ENCODE data around the gene KRTAP4-4.
"Not testable (repeated sequence)": the region's sequence is repeated elsewhere in the genome, so short reads cannot be mapped to it uniquely, and the experiment has no call there.

KRTAP4-4 gene

DNA sequence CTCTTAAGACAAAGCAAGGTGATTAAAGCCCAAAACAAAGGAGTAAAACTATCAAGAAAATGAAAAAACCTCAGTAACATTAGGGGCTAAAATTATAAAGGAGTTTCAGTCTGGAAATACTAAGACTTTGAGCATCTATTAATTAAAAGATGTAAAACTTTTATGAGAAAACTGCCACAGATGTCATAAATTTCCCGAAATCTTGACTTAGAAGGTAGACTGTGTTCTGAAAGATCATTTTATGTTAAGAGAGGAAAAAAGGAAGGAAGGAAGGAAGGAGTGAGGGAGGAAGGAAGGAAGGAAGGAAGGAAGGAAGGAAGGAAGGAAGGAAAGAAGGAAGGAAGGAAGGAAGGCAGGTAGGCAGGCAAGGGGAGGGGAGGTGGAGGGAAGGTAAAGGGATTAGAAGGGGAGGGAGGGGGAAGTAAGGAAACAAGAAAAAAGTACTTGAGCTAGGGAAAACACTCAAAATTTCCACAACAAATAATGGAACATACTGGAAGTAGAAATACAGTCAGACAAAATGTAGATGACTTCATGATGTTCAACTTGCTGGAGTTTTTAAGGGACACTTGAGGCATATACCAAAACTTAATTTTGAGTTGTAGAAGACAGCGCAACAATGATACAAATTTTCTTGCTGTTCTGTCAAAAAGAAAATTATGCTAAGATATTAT lies 12.9 kb downstream of the KRTAP4-4 start:
- no peak for DNase-seq

DNA sequence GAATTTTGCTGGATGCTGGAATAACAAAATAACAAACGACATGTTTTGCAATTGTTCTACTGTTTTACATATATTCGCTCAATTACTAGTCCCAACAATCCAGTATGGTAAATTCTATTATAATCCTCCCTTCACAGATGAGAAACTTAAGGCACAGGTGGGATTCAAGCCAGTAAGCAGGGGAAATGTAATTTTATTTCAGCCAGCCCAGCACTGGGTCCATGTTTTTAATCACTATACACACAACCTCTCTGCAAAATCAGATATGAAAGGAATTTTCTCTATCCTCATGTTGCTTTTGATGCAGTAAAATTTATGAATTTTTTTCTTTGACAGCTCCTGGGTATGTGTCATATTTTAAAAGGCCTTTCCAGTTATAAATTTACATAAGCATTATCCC lies 15.3 kb downstream of the KRTAP4-4 start:
- DNase-seq: no peak

DNA sequence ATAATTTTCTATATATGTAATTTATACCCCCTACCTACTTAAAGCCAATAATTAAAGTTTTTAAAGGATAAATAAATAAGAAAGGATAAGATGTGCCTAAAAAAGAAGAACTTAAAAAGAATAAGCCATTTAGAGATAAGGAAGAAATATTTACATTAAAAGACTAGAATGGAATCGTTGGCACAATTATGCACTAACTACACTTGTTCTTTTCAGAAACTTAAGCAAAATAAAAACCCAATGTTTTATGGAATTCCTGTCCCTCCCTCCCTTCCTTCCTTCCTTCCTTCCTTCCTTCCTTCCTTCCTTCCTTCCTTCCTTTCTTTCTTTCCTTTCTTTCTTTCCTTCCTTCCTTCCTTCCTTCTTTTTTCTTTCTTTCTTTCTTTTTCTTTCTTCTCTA lies 15.7 kb downstream of the KRTAP4-4 start:
- DNase-seq: no peak

DNA sequence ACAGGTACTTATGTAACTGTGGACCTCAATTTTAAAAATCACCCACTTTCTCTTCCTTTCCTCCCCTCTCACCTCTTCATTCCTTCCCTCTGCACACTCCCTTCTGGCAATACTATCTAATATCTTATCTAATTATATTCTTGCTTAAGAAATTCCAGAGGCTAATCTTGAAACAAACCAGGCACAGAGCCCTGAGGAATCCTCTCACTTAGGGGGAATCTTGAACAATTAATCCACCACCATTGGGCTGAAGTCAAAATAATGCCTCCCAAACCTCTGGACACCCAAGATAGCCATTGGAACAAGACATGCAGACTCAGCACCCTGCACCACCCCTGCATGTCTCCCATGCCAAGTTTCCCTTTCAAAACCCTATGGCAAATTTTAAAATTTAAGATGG lies 19.2 kb downstream of the KRTAP4-4 start:
- no peak for DNase-seq

DNA sequence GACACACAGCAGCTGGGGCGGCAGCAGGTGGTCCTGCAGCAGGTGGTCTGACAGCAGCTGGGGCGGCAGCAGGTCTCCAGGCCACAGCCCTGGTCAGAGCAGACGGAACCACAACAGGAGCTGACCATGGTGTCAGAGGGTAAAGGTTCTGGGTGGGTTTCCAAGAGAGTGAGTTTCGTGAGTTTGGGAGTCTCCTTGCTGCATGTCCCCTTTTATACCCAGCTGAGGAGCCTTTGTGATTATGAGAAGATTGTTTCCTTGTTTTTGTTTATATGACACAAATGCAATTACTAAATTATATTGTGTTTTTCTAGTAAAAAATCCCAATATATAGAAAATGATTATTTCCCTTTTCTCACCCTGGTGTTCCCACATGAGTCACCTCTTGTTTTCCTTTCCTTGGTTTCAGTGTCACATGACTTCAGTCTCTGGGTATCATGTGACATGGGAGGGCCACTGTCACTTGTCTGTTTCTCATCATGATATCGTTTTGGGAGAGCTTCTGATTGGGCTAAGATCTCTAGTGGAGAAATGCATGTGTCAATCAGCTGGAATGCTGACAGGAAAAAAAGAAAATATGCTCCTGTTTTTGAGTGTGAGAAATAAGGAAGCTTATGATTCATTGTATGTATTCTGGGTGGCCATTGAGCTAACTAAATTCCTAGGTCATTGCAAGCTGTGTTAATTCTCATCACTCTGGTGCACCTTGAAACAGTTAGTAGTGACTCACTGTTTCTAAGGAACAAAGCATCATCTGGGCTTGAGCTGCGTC lies 20.0 kb downstream of the KRTAP4-4 start, which contains the start of gene KRTAP4-6:
KRTAP4-6 (minus strand) TSS at position 185 of the 772 bp plus-strand sequence; CDS start at position 128, 57 bp downstream.
- DNase-seq: no peak

DNA sequence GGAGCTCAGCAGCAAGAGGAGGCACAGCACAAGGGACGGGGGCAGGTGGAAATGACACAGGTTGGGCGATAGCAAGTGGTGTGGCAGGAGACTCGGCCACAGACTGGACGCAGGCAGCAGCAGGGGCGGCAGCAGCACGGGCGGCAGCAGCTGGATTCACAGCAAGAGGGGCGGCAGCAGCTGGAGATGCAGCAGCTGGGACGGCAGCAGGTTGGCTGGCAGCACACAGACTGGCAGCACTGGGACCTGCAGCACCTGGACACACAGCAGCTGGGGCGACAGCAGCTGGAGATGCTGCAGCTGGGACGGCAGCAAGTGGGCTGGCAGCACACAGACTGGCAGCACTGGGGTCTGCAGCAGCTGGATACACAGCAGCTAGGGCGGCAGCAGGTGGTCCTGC lies 20.7 kb downstream of the KRTAP4-4 start:
- not testable (repeated sequence) for DNase-seq

DNA sequence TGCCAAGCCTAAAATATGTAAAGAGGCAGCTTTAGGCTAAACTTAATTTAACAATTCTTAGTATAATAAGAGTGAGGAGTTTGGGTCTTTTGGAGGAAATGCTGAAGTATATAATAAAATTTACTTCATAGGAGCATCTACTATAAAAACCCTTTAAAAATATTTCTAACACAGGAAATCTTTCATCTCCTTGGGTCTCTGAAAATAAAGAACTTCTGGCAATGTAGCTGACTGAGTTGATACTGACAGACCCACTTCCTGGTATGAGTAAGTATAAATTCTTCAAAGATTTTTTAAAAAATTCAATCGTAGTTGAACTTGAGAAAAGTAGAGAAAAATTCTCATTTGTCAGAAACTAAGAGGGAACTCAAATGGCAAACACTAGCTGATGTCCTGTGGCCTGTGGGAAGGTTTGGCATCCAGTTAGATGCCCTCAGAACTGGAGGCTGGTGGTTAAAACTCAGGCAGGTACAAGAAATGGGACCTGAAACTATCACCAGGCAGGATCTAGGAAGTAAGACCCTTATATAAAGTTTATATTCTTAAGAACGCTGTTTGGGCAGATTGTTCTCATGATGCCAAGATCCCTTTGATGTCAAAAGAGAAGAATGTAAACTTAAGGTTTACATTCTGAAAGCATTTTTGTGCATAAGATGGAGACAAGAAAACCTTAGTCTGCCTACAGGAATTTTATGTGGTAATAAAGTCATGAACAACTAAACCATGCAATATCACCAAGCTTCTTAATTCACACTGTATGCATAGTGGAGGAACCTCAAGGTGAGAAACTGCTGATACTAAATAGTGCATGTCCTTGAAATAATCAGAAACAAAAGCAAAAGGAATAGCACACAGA lies 26.4 kb downstream of the KRTAP4-4 start:
- no peak for DNase-seq

DNA sequence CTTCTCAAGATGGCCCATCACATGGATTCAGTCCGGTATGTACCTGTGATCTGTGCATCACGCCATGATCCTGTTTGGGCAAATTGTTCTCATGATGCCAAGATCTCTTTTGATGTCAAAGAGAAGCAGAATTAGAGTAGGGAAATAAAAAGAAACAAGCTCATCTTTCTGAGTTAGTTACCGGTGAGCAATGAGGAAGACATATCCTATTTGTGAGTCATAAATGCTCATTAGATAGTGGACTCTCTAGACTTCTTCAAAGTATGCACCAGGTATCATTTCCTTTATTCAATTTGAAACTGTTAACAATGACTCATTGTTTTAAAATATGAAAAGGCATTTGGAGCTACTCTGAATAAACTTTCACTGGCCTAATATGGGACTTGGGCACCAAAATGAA lies 28.6 kb downstream of the KRTAP4-4 start:
- DNase-seq: no peak

DNA sequence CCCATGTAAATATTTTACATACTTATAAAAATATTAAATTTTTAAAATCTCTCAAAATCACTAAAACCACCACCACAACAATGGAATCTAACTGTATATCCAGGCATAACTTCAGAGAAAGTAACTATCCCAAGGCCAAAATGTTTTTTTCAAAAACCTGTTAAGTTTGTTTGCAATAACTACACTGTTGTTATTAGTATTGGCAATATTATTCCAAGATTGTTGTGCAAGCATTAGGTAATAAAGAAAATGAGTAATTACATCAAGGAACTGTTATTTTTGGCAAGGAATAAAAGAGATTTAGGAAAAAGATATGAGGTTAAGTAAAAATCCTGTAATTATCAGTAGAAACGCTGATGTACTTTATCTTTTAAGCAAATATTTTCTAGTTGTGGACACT lies 33.2 kb downstream of the KRTAP4-4 start:
- no peak for DNase-seq

DNA sequence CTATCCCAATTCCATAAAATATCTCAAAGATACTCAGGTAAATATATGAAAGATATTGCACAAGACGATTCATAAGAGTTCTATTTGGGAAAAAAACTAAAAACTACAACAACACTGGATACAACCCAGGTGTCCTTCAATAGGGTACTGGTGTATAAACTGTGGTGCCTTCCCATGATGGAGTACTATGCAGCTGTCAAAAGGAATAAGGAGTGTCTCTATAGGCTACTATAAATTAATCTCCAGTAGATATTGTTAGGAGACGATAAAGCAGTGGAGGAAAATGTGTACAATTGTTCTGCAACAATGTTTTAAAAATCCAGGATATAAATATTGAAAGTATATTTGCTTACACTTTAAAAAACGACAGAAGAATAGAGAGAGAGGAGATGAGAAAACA lies 34.1 kb downstream of the KRTAP4-4 start:
- DNase-seq: no peak

DNA sequence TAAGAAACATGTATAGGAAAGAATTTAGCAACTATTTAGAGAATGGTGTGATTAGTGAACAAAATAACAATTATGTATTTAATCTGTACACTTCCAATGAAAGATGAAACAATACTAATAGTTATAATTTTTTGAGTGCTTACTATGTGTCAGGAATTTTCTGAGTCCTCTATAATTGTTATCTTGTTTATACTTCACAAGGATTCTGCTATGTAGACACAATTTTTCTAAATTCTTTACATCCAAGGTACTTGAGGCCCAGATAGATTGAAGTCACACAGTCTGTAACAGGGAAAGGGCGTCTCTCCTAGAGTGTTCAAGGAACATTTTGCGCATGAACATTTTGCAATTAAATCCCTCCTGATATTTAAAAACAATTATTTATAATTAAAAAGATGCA lies 35.5 kb downstream of the KRTAP4-4 start:
- no peak for DNase-seq

DNA sequence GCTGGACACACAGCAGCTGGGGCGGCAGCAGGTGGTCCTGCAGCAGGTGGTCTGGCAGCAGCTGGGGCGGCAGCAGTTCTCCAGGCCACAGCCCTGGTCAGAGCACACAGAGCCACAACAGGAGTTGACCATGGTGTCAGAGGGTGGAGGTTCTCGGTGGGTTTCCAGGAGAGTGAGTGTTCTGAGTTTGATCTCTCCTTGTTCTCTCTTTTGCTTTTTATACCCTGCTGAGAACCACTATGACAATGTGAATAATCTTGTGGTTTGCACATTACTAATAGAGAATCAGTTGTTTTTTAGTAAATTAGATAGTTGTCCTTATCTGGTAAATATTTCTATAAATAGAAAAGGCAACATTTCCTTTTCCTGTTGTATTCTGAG lies 36.6 kb downstream of the KRTAP4-4 start, which contains the start of gene KRTAP4-12:
KRTAP4-12 (minus strand) TSS at position 192 of the 381 bp plus-strand sequence; CDS start at position 132, 60 bp downstream.
- not testable (repeated sequence) for DNase-seq

DNA sequence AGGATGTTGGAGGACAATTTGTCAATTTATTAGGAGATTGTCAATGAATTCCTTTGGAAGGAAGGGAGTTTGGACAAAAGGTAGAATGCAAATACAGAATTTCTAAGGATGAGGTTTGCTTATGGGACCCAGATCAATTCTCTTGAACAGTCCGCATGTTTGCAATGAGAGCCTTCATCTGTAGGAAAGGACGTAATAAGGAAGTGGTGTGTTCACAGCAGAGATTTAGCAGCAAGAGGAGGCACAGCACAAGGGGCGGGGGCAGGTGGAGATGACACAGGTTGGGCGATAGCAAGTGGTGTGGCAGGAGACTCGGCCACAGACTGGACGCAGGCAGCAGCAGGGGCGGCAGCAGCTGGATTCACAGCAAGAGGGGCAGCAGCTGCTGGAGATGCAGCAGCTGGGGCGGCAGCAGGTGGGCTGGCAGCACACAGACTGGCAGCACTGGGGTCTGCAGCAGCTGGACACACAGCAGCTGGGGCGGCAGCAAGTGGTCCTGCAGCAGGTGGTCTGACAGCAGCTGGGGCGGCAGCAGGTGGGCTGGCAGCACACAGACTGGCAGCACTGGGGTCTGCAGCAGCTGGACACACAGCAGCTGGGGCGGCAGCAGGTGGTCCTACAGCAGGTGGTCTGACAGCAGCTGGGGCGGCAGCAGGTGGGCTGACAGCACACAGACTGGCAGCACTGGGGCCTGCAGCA lies 37.1 kb downstream of the KRTAP4-4 start:
- DNase-seq: not testable (repeated sequence)

DNA sequence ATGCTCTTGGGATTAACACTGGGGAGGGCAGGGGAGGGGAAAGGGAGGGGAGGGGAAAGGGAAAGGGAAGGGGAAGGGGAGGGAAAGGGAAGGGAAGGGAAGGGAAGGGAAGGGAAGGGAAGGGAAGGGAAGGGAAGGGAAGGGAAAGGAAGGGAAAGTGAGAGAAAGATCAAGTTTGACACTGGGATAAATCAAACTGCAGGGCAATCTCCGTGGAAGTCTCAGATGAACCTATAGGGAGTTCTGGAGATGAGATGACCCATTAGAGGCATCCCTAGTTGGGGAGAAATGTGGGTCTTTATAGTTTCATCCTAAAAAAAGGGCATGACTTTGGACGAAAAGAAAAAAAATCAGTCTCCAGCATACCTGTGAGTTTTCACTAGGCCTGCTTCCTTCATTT lies 38.8 kb downstream of the KRTAP4-4 start:
- DNase-seq: no peak

DNA sequence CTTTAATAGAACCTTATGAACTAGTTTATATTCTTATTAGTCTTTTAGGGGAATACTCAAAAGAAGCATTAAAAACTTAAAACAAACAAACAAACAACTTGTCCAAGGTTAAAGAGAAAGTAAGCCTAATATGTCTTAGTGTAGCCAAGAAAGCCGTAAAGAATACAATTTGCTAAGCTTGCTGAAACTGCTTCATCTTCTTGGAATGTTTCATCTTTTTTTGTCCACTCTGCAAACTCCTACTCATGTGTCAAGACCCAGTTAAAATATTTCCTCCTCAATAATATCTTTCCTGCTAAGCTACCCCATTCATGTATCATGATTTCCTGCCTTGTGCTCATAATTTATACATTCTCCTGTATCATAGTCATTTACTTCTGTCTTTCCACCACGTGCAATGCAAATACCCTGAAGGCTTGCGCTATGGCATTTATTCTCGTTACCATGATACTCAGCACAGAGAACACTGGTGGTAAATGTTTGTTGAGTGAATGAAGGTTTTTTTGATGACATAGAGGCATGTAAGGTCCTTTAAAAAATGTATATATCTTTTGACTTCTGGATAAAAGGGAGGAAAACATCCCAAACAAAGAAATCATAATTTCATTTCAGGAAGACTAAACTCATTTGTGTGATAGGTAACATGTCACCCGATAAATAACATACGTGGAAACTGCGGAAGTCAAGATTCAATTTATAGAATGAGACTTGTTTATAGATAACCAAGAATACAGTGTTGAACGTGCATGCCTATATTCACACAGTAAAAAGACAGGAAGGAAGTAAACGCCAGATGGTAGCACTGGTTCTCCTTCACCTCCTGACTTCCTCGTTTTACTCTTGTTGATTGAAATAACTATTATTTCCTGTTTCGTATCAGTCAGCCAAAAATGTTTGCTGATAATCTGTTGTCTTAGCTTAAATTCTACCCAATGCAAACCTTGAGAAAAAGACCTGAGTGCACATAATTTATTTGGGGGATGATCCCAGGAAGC lies 40.6 kb downstream of the KRTAP4-4 start:
- DNase-seq: not testable (repeated sequence)

DNA sequence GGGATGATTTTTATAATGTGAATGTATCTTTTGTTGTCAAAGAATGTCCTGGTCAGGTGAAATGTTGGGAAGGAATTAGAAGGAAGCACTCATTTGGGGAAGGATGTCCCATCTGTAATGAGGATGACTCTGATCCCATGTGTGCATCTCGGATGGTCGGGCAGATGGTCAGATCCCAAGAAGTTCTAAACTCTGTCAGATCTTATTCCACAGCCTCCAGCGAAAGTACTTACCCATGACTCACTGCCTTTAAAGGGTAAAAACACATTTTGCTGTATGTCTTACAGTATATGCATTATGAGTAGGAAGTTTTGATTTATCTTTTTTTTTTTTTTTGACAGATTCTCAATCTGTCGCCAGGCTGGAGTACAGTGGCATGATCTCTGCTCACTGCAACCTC lies 41.8 kb downstream of the KRTAP4-4 start:
- no peak for DNase-seq

DNA sequence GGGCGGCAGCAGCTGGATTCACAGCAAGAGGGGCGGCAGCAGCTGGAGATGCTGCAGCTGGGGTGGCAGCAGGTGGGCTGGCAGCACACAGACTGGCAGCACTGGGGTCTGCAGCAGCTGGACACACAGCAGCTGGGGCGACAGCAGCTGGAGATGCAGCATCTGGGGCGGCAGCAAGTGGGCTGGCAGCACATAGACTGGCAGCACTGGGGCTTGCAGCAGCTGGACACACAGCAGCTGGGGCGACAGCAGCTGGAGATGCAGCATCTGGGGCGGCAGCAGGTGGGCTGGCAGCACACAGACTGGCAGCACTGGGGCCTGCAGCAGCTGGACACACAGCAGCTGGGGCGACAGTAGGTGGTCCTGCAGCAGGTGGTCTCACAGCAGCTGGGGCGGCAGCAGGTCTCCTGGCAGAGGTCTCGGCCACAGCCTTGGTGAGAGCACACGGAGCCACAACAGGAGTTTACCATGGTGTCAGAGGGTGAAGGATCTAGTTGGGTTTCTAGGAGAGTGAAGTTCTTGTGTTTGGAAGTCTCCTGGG lies 42.6 kb downstream of the KRTAP4-4 start, which contains the start of gene KRTAP4-11:
KRTAP4-11 (minus strand) TSS at position 528 of the 541 bp plus-strand sequence; CDS start at position 470, 58 bp downstream.
- not testable (repeated sequence) for DNase-seq

DNA sequence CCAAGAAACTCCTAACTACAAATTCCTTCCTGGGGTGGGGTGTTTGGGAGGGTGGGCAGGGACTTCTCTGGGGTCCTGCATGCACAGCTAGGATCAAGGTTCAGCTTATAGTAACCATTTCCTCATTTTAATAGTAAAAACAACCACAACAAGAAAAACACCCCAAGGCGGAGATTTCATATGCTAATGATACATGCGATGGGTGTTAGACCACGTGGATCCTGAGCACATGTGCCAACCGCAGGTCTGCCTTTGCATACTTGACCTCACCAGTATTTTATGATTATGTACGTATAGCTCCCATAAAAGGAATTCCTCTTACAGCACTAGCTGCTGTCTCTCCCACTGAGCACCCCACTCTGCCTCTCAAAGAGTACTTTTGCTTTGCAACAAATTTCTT lies 44.3 kb downstream of the KRTAP4-4 start:
- no peak for DNase-seq

DNA sequence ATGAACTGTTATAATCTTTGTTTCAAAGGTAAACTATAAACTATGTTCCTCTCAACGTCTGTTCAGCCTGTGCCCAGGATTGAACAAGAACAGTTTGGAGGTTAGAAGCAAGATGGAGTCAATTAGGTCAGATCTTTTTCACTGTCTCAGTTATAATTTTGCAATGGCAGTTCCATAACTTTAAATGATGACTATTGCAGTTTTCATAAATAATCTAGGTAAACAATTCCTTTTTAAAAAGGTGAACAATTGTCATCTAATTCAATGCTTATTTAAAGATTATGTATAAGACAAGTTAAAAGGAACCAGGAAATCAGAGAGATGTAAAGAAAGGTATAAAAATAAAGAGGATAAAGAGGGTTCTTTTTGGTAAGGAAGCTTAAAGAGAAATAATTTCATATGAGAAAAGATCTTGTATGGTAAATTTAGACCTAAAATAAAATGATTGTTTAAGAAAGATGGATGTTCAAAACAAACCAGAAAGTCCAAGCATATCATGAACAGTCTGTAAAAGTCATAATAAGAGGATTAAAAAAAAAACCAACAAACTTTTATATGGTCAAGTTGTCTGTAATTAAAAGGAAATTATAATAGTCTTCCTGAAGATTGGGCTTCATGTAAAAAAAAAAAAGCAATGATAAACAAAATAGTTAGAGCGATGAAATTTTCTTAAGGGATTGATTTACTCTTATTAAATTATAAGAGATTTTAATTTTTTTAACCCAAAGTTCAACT lies 49.2 kb downstream of the KRTAP4-4 start:
- no peak for DNase-seq

All from NCI-H1930 (cell line).